H9 (cell line): ENCODE measurements around the gene SEMA5A. TPM values are rescaled to one million over a fixed set of nuclear protein-coding genes. Genes with fewer than 3 reads are reported as not detected.

Experiments
- DNase-seq: peaks from one replicate; pipeline ENCODE4 v3.0.0-alpha.2; 2017
- H2AFZ ChIP-seq: one replicate; pipeline ENCODE4 v1.6.1; 2013; ENCODE audit warnings: mild to moderate bottlenecking, low read length, control low read depth, moderate library complexity
- H2AK5ac ChIP-seq: 2 replicates; pipeline ENCODE4 v1.6.1; 2013; ENCODE audit warnings: low read length, control low read depth, mixed read lengths; ENCODE audit not compliant: insufficient read length
- H2BK120ac ChIP-seq: one replicate; pipeline ENCODE4 v1.6.1; 2013; ENCODE audit warnings: low read depth, mild to moderate bottlenecking, low read length, control low read depth, inconsistent platforms; ENCODE audit not compliant: poor library complexity, severe bottlenecking
- H2BK12ac ChIP-seq: 2 replicates; pipeline ENCODE4 v1.6.1; 2013; ENCODE audit warnings: low read length, control low read depth, mixed read lengths, low read depth; ENCODE audit not compliant: insufficient read length
- H2BK15ac ChIP-seq: 2 replicates; pipeline ENCODE4 v1.6.1; 2013; ENCODE audit warnings: low read depth, low read length, control low read depth
- H2BK20ac ChIP-seq: one replicate; pipeline ENCODE4 v1.6.1; 2013; ENCODE audit warnings: low read depth, mild to moderate bottlenecking, low read length, control low read depth, inconsistent platforms; ENCODE audit not compliant: poor library complexity, severe bottlenecking
- H2BK5ac ChIP-seq: 2 replicates; pipeline ENCODE4 v1.6.1; 2013; ENCODE audit warnings: low read length, control low read depth, mixed read lengths; ENCODE audit not compliant: insufficient read length
- H3K14ac ChIP-seq: 2 replicates; pipeline ENCODE4 v1.6.1; 2013; ENCODE audit warnings: low read length, control low read depth; ENCODE audit not compliant: insufficient read depth
- H3K18ac ChIP-seq: 2 replicates; pipeline ENCODE4 v1.6.1; 2013; ENCODE audit warnings: low read depth, mild to moderate bottlenecking, mixed read lengths, low read length, control low read depth; ENCODE audit not compliant: insufficient read length
- H3K23ac ChIP-seq: 2 replicates; pipeline ENCODE4 v1.6.1; 2013; ENCODE audit warnings: low read length, control low read depth, mixed read lengths, low read depth; ENCODE audit not compliant: insufficient read length
- H3K23me2 ChIP-seq: 2 replicates; pipeline ENCODE4 v1.6.1; 2013; ENCODE audit warnings: low read depth, mild to moderate bottlenecking, mixed read lengths, low read length, control low read depth; ENCODE audit not compliant: insufficient read length, poor library complexity, severe bottlenecking
- H3K27ac ChIP-seq: 2 replicates; pipeline ENCODE4 v1.5.1; 2013; ENCODE audit warnings: low read length, control low read depth, mixed read lengths, low read depth; ENCODE audit not compliant: insufficient read length
- H3K27me3 ChIP-seq: 2 replicates; pipeline ENCODE4 v1.6.1; 2013; ENCODE audit warnings: low read length, control low read depth, inconsistent platforms; ENCODE audit not compliant: insufficient read depth
- H3K4ac ChIP-seq: 2 replicates; pipeline ENCODE4 v1.6.1; 2013; ENCODE audit warnings: low read depth, mild to moderate bottlenecking, control low read depth, inconsistent platforms, low read length, moderate library complexity
- H3K4me1 ChIP-seq: 2 replicates; pipeline ENCODE4 v1.6.1; 2013; ENCODE audit warnings: low read length, control low read depth, inconsistent platforms; ENCODE audit not compliant: insufficient read depth
- H3K4me2 ChIP-seq: 2 replicates; pipeline ENCODE4 v1.6.1; 2013; ENCODE audit warnings: low read length, control low read depth, mixed read lengths; ENCODE audit not compliant: insufficient read length, insufficient read depth
- H3K56ac ChIP-seq: 2 replicates; pipeline ENCODE4 v1.6.1; 2013; ENCODE audit warnings: low read depth, mild to moderate bottlenecking, mixed read lengths, low read length, control low read depth; ENCODE audit not compliant: insufficient read length
- H3K79me1 ChIP-seq: 2 replicates; pipeline ENCODE4 v1.6.1; 2013; ENCODE audit warnings: low read depth, mild to moderate bottlenecking, moderate library complexity, low read length, control low read depth, inconsistent platforms; ENCODE audit not compliant: insufficient read depth, poor library complexity, severe bottlenecking
- H3K79me2 ChIP-seq: 2 replicates; pipeline ENCODE4 v1.6.1; 2013; ENCODE audit warnings: low read length, control low read depth, inconsistent platforms; ENCODE audit not compliant: insufficient read depth
- H3K9ac ChIP-seq: 2 replicates; pipeline ENCODE4 v1.6.1; 2013; ENCODE audit warnings: low read length, control low read depth, mixed read lengths; ENCODE audit not compliant: insufficient read length; ENCODE audit errors: extremely low read depth
- H3K9me3 ChIP-seq: one replicate; pipeline ENCODE4 v1.6.1; 2013; ENCODE audit warnings: low read depth, low read length, inconsistent platforms; ENCODE audit not compliant: control insufficient read depth
- H3T11ph ChIP-seq: one replicate; pipeline ENCODE4 v1.6.1; 2013; ENCODE audit warnings: mild to moderate bottlenecking, low read length, control low read depth, inconsistent platforms
- H4K20me1 ChIP-seq: one replicate; pipeline ENCODE4 v1.6.1; 2013; ENCODE audit not compliant: control insufficient read depth, insufficient read length, insufficient read depth
- H4K5ac ChIP-seq: 2 replicates; pipeline ENCODE4 v1.6.1; 2013; ENCODE audit warnings: low read depth, mild to moderate bottlenecking, mixed read lengths, low read length, control low read depth; ENCODE audit not compliant: insufficient read length
- H4K8ac ChIP-seq: replicated peaks from 2 replicates; pipeline ENCODE4 v1.6.1; 2013; ENCODE audit warnings: low read length, control low read depth, mixed read lengths, low read depth; ENCODE audit not compliant: insufficient read length
- H4K91ac ChIP-seq: 2 replicates; pipeline ENCODE4 v1.6.1; 2013; ENCODE audit warnings: low read depth, mild to moderate bottlenecking, moderate library complexity, mixed read lengths, low read length, control low read depth; ENCODE audit not compliant: insufficient read length
- H3K27ac Mint-ChIP-seq, 3 experiments: 2 replicates in 2 of 3; 3 replicates in 1 of 3; pipeline ENCODE4 v1.8.0; 2020 to 2021; ENCODE audit warnings: mixed read lengths in 3 of 3, mild to moderate bottlenecking in 1 of 3, moderate library complexity in 1 of 3
- H3K27me3 Mint-ChIP-seq: 2 replicates; pipeline ENCODE4 v1.8.0; 2021; ENCODE audit warnings: low read depth, mild to moderate bottlenecking, moderate library complexity, mixed read lengths
- H3K36me3 Mint-ChIP-seq, 3 experiments: 2 replicates in 2 of 3; 3 replicates in 1 of 3; pipeline ENCODE4 v1.8.0; 2020 to 2021; ENCODE audit warnings: low read depth in 3 of 3, mixed read lengths in 3 of 3; ENCODE audit not compliant: insufficient read depth in 1 of 3
- H3K4me1 Mint-ChIP-seq, 2 experiments: 2 replicates each; pipeline ENCODE4 v1.8.0; 2020; ENCODE audit warnings: mixed read lengths in 2 of 2
- H3K4me3 Mint-ChIP-seq, 2 experiments: 2 replicates in 1 of 2; 3 replicates in 1 of 2; pipeline ENCODE4 v1.8.0; 2020 to 2021; ENCODE audit warnings: mild to moderate bottlenecking in 2 of 2, mixed read lengths in 2 of 2, moderate library complexity in 1 of 2
- H3K9me3 Mint-ChIP-seq, 2 experiments: 2 replicates in 1 of 2; 3 replicates in 1 of 2; pipeline ENCODE4 v1.8.0; 2020; ENCODE audit warnings: mild to moderate bottlenecking in 2 of 2, mixed read lengths in 2 of 2, moderate library complexity in 1 of 2
- CTCF ChIP-seq: fragments of 200-600 bp; sonication (generic); conservative IDR thresholded peaks from 3 replicates; pipeline ENCODE4 v1.8.0; 2021; ENCODE audit warnings: antibody characterized with exemption, mild to moderate bottlenecking
- WGBS: extraction: QIAGEN DNeasy Blood & Tissue Kit; methylation state at CpG from one replicate; pipeline ENCODE4 v1.1.7; 2013; ENCODE audit warnings: missing lambda C conversion rate, low lambda C conversion rate, mixed read lengths; ENCODE audit not compliant: insufficient read length; ENCODE audit errors: extremely low coverage; 5-methylcytosine and 5-hydroxymethylcytosine counted together
- total RNA-seq: library from RNA; stranded (reverse); gene quantifications from 2 replicates; pipeline ENCODE4 v1.2.1, GENCODE V29; 2021

The SEMA5A gene
- total RNA-seq, 1 experiment from 2014 or later, result 4.3 TPM

GRCh38 chr5:9284272-9284671, 261.6 kb downstream of the SEMA5A start:
- Histone ChIP-seq H3K9ac (no peak overlapping the region), H2AFZ (no peak overlapping the region), H3K27ac (no peak overlapping the region), H3K23ac (no peak overlapping the region), H3K4me2 (no peak overlapping the region), H2BK12ac (no peak overlapping the region), H3K27me3 (no peaks in the 10 kb centered on the region), H3K79me1 (no peaks in the 10 kb centered on the region), H3K18ac (no peak overlapping the region), H4K8ac (no peak overlapping the region), H2BK20ac (no peak overlapping the region), H3K4me1 (no peaks in the 10 kb centered on the region), H3K9me3 (peaks cover 5% of the 10 kb centered on the region), H3K4ac (no peak overlapping the region), H3K79me2 (no peaks in the 10 kb centered on the region; the same call in 1 of the 2 replicates), H4K5ac (no peak overlapping the region), H2BK15ac (no peak overlapping the region), H2BK5ac (no peak overlapping the region), H3K14ac (no peak overlapping the region), H4K91ac (no peak overlapping the region), H4K20me1 (no peaks in the 10 kb centered on the region), H3K56ac (no peak overlapping the region), H3T11ph (no peak overlapping the region), H2AK5ac (no peak overlapping the region), H3K23me2 (no peaks in the 10 kb centered on the region), H2BK120ac (no peak overlapping the region)
- Mint-ChIP-seq H3K9me3 (peaks cover 3 to 7% of the 10 kb centered on the region in 2 experiments; a peak in 1 of 5 replicates), H3K4me1 (peaks cover 5 to 6% of the 10 kb centered on the region in 2 experiments), H3K27ac (no peak overlapping the region), H3K27me3 (no peaks in the 10 kb centered on the region), H3K36me3 (peaks cover 0 to 8% (median 2%) of the 10 kb centered on the region in 3 experiments; a peak in 3 of 7 replicates), H3K4me3 (no peak overlapping the region)
- no peak for DNase-seq
- no CpG with 5 or more reads among the region's 1 CpG for WGBS
- no peak for TF ChIP-seq CTCF
